Keratinocyte (primary cell): ENCODE results near the gene DGLUCY. TPM values are rescaled to one million over a fixed set of nuclear protein-coding genes. Genes with fewer than 3 reads are reported as not detected.

Experiments
- DNase-seq: peaks from one replicate; pipeline ENCODE4 v3.0.0-alpha.2; 2011; ENCODE audit warnings: low read depth, missing footprints, low spot score
- FAIRE-seq: peaks from 2 replicates; lab custom pipeline; 2011; peaks lifted over from hg19 to GRCh38; lab: Jason Lieb, UNC
- H2AFZ ChIP-seq: 2 replicates; pipeline ENCODE4 v1.6.0; 2012; ENCODE audit warnings: low read length, control low read depth, inconsistent platforms; ENCODE audit not compliant: control insufficient read depth
- H3K27ac ChIP-seq: 2 replicates; pipeline ENCODE4 v1.5.1; 2011; ENCODE audit warnings: low read length; ENCODE audit not compliant: control insufficient read depth, insufficient read depth
- H3K27me3 ChIP-seq: 3 replicates; pipeline ENCODE4 v1.6.0; 2011; ENCODE audit warnings: low read length; ENCODE audit not compliant: control insufficient read depth, insufficient read depth; ENCODE audit errors: extremely low read depth
- H3K36me3 ChIP-seq, 2 experiments: 2 replicates in 1 of 2; 3 replicates in 1 of 2; pipeline ENCODE4 v1.5.1; 2011; ENCODE audit warnings: low read length in 2 of 2, mild to moderate bottlenecking in 1 of 2; ENCODE audit not compliant: control insufficient read depth in 2 of 2, insufficient read depth in 2 of 2; ENCODE audit errors: extremely low read depth in 1 of 2
- H3K4me1 ChIP-seq: 3 replicates; pipeline ENCODE4 v1.5.1; 2011; ENCODE audit warnings: low read length; ENCODE audit not compliant: control insufficient read depth, insufficient read depth; ENCODE audit errors: extremely low read depth
- H3K4me2 ChIP-seq: 3 replicates; pipeline ENCODE4 v1.6.0; 2011; ENCODE audit warnings: low read depth, low read length; ENCODE audit not compliant: control insufficient read depth, insufficient read depth; ENCODE audit errors: extremely low read depth
- H3K4me3 ChIP-seq, 3 experiments: fragments of 200-600 bp in 1 of 3; sonication (generic) in 1 of 3; 2 replicates in 2 of 3; 3 replicates in 1 of 3; pipeline ENCODE4 v1.5.1; 2011 to 2016; ENCODE audit warnings: low read length in 3 of 3, mild to moderate bottlenecking in 3 of 3, control low read depth in 2 of 3, inconsistent platforms in 1 of 3, low read depth in 1 of 3, mixed read lengths in 1 of 3, mixed run types in 1 of 3, moderate library complexity in 1 of 3; ENCODE audit not compliant: control insufficient read depth in 2 of 3, insufficient read depth in 2 of 3; ENCODE audit errors: extremely low read depth in 1 of 3
- H3K79me2 ChIP-seq: 2 replicates; pipeline ENCODE4 v1.6.0; 2012; ENCODE audit warnings: low read length; ENCODE audit not compliant: control insufficient read depth, insufficient read depth
- H3K9ac ChIP-seq: 3 replicates; pipeline ENCODE4 v1.6.0; 2011; ENCODE audit warnings: low read length; ENCODE audit not compliant: control insufficient read depth, insufficient read depth; ENCODE audit errors: extremely low read depth
- H3K9me1 ChIP-seq: 3 replicates; pipeline ENCODE4 v1.6.0; 2011; ENCODE audit warnings: low read length; ENCODE audit not compliant: control insufficient read depth, insufficient read depth; ENCODE audit errors: extremely low read depth
- H3K9me3 ChIP-seq: 2 replicates; pipeline ENCODE4 v1.5.1; 2012; ENCODE audit warnings: low read depth, low read length; ENCODE audit not compliant: control insufficient read depth
- H4K20me1 ChIP-seq: 3 replicates; pipeline ENCODE4 v1.6.0; 2011; ENCODE audit warnings: low read length; ENCODE audit not compliant: control insufficient read depth, insufficient read depth; ENCODE audit errors: extremely low read depth
- EZH2 ChIP-seq: IDR thresholded peaks from one replicate; pipeline ENCODE4 v1.6.1; 2012; ENCODE audit warnings: inconsistent platforms, mild to moderate bottlenecking, low read length, moderate library complexity
- dilution Hi-C: fragments of 300-500 bp; cut with MboI; formaldehyde crosslinking; loops from one replicate; pipeline ENCODE4 v1.7.0; 2020; ENCODE audit warnings: low sequenced_read_pairs; ENCODE audit not compliant: extremely low pct_ligation_motif_present
- polyA plus RNA-seq, 5 experiments: library from polyadenylated mRNA; depleted of rRNA in 3 of 5; stranded (reverse) in 3 of 5; stranded (forward) in 1 of 5; unstranded in 1 of 5; fragments of >200 nt; gene quantifications; 1 replicate in 1 of 5; 2 replicates in 3 of 5; 3 replicates in 1 of 5; pipeline versions ENCODE4 v1.2.1 to v1.2.3, GENCODE V29; 2011 to 2012; ENCODE audit warnings: missing spikeins in 2 of 5, low read depth in 1 of 5, low replicate concordance in 1 of 5
- TF ChIP-seq, protein P1 (sequence below), 3 experiments: IDR thresholded peaks in 1 of 3; conservative IDR thresholded peaks in 1 of 3; optimal IDR thresholded peaks in 1 of 3; 2 replicates in 2 of 3; 3 replicates in 1 of 3; pipeline versions ENCODE3 to v1.5.1; 2011; ENCODE audit warnings: low read length in 3 of 3, mild to moderate bottlenecking in 3 of 3, moderate library complexity in 2 of 3, control low read depth in 1 of 3, inconsistent platforms in 1 of 3; ENCODE audit not compliant: insufficient read depth in 2 of 3; ENCODE audit errors: extremely low read depth in 1 of 3

DGLUCY gene
- polyA plus RNA-seq, 1 donor (not counting 4 experiments of a cell fraction or from before 2014, with no cell fraction given): 19.4 TPM

DNA sequence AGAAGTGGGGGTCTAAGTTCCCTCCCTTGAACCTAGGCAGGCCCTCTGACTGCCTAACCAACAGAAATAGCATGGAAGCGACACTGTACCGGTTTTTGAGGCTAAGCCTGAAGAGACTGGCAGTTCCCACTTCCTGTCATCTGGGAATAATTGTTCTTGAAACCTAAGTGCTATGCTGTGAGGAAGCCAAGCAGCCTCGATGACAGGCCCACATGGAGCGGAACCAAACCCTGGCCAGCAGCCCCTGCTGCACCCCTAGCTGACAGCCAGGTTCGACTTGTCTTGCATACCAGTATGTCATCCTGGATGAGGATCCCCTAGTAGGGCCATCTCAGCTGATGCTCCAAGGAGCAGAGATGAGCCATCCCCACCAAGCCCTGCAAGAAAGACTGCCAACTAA lies 137.0 kb downstream of the DGLUCY start:
- no peak overlapping the region for H2AFZ ChIP-seq
- FAIRE-seq: no peak

DNA sequence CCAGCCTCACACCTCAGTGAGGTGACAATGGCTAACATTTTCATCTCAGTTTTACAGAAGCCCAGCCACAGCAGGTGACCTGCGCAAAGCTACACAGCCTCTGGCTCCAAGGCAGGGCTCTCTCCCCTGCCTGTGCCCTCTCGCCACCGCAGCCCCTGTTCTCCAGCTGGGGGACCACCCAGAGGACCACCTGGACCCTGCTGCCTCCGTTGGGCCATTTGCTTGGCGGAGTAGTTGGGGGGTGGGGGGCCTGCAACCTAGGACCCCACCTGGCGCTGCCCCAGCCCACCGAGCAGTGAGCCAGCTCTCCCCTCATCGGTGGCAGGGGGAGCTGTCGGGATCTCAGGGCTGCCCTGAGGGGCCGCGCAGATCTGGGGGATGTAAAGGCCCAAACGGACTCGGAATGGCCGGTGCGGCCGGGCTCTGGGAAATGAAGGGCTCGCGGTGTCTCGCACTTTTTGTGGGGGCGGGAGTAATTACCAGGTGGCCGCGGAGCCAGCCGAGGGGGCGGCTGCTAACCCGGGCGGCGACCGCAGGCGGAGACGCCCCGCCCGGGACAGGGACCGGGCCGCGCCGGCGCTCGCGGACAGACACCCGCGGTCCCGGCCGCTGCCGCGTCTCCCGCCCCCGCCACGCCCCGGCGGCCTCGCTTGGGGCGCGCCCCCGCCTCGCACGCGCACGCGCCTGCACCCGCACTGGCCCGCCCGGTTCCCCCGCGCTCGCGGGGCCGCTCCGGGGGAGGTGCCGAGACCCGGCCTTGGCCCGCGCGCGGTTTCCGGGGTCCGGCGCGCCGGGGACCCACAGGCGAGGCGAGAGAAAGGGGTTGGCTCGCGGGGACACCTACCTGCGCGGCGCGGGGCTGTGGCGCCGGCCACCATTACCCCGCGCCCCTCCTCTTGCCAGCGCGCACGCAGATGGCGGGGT lies 139.3 kb downstream of the DGLUCY start:
- dilution Hi-C loops: no loop called here
- no peaks in the 10 kb centered on the region for H3K27me3 ChIP-seq
- H3K27ac ChIP-seq: no peak overlapping the region
- FAIRE-seq: no peak
- no peaks in the 10 kb centered on the region for H3K9me3 ChIP-seq
- peaks cover 14% of the 10 kb centered on the region for H3K4me1 ChIP-seq
- no peaks in the 10 kb centered on the region for H3K36me3 ChIP-seq
- no peak for DNase-seq
- no peak for TF ChIP-seq EZH2
- TF ChIP-seq, protein P1, sequence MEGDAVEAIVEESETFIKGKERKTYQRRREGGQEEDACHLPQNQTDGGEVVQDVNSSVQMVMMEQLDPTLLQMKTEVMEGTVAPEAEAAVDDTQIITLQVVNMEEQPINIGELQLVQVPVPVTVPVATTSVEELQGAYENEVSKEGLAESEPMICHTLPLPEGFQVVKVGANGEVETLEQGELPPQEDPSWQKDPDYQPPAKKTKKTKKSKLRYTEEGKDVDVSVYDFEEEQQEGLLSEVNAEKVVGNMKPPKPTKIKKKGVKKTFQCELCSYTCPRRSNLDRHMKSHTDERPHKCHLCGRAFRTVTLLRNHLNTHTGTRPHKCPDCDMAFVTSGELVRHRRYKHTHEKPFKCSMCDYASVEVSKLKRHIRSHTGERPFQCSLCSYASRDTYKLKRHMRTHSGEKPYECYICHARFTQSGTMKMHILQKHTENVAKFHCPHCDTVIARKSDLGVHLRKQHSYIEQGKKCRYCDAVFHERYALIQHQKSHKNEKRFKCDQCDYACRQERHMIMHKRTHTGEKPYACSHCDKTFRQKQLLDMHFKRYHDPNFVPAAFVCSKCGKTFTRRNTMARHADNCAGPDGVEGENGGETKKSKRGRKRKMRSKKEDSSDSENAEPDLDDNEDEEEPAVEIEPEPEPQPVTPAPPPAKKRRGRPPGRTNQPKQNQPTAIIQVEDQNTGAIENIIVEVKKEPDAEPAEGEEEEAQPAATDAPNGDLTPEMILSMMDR (optimal IDR thresholded peaks at IDR 0.05 in 1 of 3, IDR thresholded peaks at IDR 0.05 in 1 of 3, conservative IDR thresholded peaks at IDR 0.05 in 1 of 3; ENCODE audit: extremely low read depth in 1 of 3, insufficient read depth in 2 of 3, low read length in 3 of 3): peak in 1 of 3 experiments; percentile 6
- peak overlapping the region; percentile 84 for H3K4me2 ChIP-seq
- peak overlapping the region; percentile 68 for H3K9ac ChIP-seq
- H4K20me1 ChIP-seq: no peaks in the 10 kb centered on the region
- peak overlapping the region; percentile 62 for H2AFZ ChIP-seq
- no peaks in the 10 kb centered on the region for H3K9me1 ChIP-seq
- peak overlapping the region; percentile 44 to 64 (median 51) for H3K4me3 ChIP-seq
- no peaks in the 10 kb centered on the region for H3K79me2 ChIP-seq

More for the DNA sequence above, 137.0 kb downstream of the DGLUCY start:
- H3K36me3 ChIP-seq: no peaks in the 10 kb centered on the region
- no peaks in the 10 kb centered on the region for H3K9me3 ChIP-seq
- dilution Hi-C loops: no loop called here
- TF ChIP-seq, protein P1 (optimal IDR thresholded peaks at IDR 0.05 in 1 of 3, IDR thresholded peaks at IDR 0.05 in 1 of 3, conservative IDR thresholded peaks at IDR 0.05 in 1 of 3; ENCODE audit: extremely low read depth in 1 of 3, insufficient read depth in 2 of 3, low read length in 3 of 3): no peak
- no peak for TF ChIP-seq EZH2
- peaks cover 8% of the 10 kb centered on the region for H3K4me1 ChIP-seq
- H4K20me1 ChIP-seq: no peaks in the 10 kb centered on the region
- no peak for DNase-seq
- H3K4me2 ChIP-seq: no peak overlapping the region
- no peaks in the 10 kb centered on the region for H3K9me1 ChIP-seq
- no peak overlapping the region for H3K9ac ChIP-seq
- no peak overlapping the region for H3K27ac ChIP-seq
- H3K79me2 ChIP-seq: no peaks in the 10 kb centered on the region
- H3K27me3 ChIP-seq: no peaks in the 10 kb centered on the region
- H3K4me3 ChIP-seq: no peak overlapping the region
